Activated effector memory CD4-positive, alpha-beta T cell treated with anti-CD3 and anti-CD28 coated beads, Interleukin-2, amount 50 U/mL, for 16 hours (primary cell): ENCODE data around the gene PSMB3.

ENCODE experiments used
- DNase-seq: peaks from one replicate; pipeline ENCODE4 v3.0.0-alpha.2; 2020

The PSMB3 gene

GRCh38 chr17:38733982-38734973 lies 18.3 kb upstream of the PSMB3 start:
- DNase-seq: no peak

- peak; percentile 92 for DNase-seq
Measured at GRCh38 chr17:38735161-38735997, 17.2 kb upstream of the PSMB3 start.

GRCh38 chr17:38738007-38738662 lies 14.4 kb upstream of the PSMB3 start:
- no peak for DNase-seq

GRCh38 chr17:38738686-38739085 lies 13.9 kb upstream of the PSMB3 start:
- DNase-seq: no peak

GRCh38 chr17:38739305-38739704 lies 13.2 kb upstream of the PSMB3 start:
- no peak for DNase-seq

- DNase-seq: no peak
Measured at GRCh38 chr17:38740044-38740443, 12.5 kb upstream of the PSMB3 start.

GRCh38 chr17:38740806-38741205 lies 11.7 kb upstream of the PSMB3 start:
- no peak for DNase-seq

- no peak for DNase-seq
Measured at GRCh38 chr17:38741461-38741860, 11.1 kb upstream of the PSMB3 start.

- DNase-seq: no peak
Measured at GRCh38 chr17:38741921-38742410, 10.6 kb upstream of the PSMB3 start.

GRCh38 chr17:38742411-38743308 lies 9.9 kb upstream of the PSMB3 start:
- DNase-seq: no peak

GRCh38 chr17:38743556-38744171 lies 8.9 kb upstream of the PSMB3 start:
- no peak for DNase-seq

- peak; percentile 60 for DNase-seq
Measured at GRCh38 chr17:38745545-38745944, 7.0 kb upstream of the PSMB3 start.

GRCh38 chr17:38746004-38746848 lies 6.3 kb upstream of the PSMB3 start:
- DNase-seq: no peak

GRCh38 chr17:38746849-38747462 lies 5.6 kb upstream of the PSMB3 start:
- no peak for DNase-seq

- no peak for DNase-seq
Measured at GRCh38 chr17:38747463-38748148, 4.9 kb upstream of the PSMB3 start.

GRCh38 chr17:38748149-38748891 lies 4.2 kb upstream of the PSMB3 start, which contains the start of gene PCGF2:
Gene PCGF2 (minus strand): TSS chr17:38748336. CDS start chr17:38740402, 7,934 bp downstream.
- no peak for DNase-seq

GRCh38 chr17:38748892-38749222 lies 3.7 kb upstream of the PSMB3 start:
- DNase-seq: no peak

GRCh38 chr17:38749223-38750043 lies 3.1 kb upstream of the PSMB3 start:
- DNase-seq: no peak
